CD4-positive, alpha-beta T cell treated with Interleukin-15 for 1 hour (primary cell): ENCODE measurements around the gene CNTN2.

Source experiments
- DNase-seq: peaks from one replicate; pipeline ENCODE4 v3.0.0-alpha.2; 2020

Gene CNTN2

DNA sequence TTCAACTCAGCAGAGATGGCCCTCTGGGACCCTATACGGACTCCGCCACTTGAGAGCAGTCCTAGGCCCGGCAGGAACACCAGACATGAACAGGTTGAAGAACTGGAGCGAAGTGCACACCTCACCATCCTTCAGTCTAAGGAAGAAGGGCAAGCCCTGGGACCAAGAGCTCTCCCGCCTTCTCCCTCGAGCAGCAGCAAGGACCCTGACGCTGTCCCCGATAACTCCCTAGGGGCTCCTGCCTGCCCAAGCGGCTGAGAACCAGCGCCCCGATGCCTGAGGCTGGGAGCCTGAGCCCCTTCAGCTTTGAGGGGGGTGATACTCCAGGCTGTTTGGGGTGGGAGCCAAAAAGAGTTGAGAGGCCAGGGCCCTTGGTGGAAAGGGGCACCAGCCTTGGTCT, 31.1 kb downstream of the CNTN2 start:
- DNase-seq: no peak

DNA sequence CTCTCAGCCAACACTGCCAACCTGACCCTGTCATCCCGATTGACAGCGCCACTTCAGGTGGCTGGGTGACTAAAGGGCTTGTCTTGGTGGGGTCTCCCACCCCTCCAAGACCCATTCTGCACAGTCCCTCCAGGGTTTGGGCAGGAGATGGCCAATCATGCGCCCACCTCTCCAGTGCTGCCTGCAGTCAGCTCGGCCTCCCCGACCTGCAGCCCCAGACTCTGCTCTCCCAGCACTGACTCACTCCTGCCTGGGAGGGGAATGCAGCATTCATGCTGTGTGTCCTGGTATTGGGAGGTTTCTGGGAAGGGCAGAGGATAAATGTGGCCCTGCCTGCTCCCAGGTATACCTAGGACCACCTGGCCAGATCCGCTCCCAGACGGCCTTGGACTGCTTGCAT, 31.5 kb downstream of the CNTN2 start:
- no peak for DNase-seq

DNA sequence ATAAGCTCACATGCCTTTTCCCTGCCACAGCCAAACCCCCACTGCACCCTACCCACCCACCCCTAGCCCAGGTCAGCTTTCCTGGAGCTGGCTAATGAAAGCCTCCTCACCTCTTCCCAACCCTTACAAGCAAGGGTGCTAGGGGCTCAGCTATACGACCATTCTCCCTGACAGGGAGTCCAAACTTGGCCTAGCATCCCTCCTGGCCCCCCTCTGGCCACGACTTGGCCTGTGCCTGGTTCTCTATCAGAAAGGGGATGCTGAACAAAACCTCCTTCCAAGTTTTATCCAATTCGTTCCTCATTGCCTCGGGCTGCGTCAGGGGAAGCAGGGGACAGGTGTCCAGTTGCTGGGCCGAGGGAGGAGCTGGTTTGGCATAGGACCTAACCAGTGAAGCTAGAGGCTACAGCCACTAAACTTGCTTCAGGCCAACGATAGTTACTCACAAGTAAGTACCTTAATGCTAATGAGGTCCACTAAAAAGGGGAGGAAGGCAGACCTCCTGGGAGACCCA, 32.7 kb downstream of the CNTN2 start:
- DNase-seq: no peak

DNA sequence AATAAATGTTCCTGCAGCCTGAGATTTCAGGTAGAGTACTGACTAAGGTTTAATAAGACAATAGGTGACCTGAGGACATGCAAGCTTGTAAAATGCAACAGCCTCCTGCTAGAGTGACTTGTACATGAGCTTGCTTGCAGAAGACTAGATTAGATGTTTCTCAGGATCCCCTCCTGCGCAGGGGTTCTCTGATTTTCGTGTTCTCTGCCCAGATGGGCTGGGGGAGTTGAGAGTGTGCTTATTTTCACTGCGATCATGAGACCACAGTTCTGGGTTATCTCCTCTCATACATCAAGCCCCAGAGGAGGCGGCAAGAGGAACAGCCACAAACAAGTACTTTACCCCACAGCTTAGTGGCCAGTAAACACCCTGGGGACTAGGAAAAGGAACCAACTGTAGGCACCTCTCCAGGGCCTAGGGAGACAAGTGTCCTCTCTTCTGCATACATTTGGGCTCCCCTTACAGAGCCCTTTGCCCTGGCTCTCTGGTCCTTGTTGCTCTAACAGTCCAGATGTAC, 33.3 kb downstream of the CNTN2 start:
- no peak for DNase-seq

DNA sequence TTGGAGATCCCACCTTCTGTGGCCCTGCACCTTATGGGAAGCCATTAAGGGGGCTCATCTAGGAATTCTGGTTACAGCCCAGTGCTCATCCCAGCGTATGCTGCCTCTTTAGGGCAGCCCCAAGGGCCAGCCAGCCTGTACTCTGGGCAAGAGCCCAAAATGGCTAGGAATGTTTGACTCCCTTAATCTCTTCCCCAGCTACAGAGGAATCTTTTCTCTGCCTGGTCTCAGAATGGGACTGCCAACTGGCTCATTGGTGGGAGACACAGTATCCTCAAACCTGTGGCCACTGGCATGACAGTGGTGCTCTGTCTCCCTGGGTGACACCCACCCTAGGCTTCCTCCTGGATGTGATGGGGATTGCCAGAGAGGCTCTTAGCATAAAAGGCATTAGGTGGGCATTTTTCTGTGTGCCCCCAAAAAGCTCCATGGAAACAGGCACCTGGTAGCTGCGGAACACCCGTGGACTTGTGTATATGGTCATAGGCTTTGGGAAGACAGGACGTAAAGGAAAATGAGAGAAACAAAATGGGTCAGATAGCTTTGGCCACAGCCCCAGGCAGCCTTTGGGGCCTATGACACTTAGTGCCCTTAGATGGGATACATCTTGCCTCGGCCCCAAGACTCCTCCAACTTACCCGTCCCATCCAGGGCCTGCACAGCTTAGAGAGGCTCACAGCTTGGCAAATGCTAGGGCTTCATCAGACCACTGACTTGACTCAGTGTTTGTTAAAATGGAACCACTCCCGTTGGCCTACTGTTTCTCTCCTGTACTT, 34.3 kb downstream of the CNTN2 start:
- DNase-seq: no peak

DNA sequence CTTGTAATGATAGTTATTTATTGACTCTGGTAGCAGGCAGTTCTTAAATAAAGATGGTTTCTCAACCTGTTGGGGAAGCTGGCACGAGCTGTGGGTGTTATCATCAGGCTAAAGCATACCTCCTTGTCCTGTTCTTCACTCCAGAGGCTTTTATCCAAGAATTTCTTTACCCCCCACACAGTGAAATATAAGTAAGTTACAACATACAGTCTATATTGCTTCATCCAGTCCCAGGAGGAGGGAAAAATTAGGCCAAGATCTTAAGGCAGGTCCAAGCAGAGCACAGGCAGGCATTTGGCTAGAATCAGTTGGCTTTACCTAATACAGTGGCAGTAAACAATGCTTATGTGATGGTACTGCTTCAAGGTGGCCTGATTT, 34.9 kb downstream of the CNTN2 start:
- no peak for DNase-seq

DNA sequence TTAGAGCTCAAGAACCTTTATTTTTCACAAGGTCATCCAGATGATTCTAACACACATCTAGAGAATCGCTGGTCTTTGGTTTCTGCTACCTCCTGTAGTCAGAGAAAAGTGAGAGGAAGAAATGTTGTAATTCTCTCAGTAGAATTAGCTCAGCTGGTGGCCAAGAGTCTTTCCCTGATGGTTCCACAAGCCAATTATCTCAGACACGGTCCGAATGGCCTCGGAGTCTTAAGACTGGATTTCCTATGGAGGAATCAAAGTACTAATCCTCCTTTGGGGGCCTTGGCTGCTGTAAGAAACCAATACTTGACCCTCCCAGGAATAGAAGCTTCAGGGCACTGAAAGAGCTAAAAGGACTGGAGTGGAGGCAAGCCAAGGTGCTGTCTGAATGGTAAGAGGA, 39.4 kb downstream of the CNTN2 start:
- DNase-seq: no peak

DNA sequence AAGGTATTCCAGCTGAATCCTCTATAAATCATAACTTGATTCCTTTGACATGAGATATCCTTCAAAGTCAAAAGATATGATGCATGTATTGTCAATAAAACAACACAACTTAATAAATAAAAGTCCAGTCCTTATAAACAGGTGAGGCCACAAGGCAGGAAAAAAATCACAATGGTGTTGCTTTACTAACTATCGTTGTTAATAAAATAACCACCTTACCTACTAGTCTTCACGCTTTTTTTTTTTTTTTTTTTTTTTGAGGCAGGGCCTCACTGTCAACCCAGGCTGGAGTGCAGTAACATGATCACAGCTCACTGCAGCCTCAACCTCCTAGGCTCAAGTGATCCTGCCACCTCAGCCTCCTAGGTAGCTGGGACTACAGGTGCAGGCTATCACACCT, 41.3 kb downstream of the CNTN2 start, which contains the start of gene TMEM81:
TSS of gene TMEM81 (minus strand) at position 101 of the 400 bp plus-strand sequence. CDS start 140 bp downstream, outside the sequence.
- no peak for DNase-seq

DNA sequence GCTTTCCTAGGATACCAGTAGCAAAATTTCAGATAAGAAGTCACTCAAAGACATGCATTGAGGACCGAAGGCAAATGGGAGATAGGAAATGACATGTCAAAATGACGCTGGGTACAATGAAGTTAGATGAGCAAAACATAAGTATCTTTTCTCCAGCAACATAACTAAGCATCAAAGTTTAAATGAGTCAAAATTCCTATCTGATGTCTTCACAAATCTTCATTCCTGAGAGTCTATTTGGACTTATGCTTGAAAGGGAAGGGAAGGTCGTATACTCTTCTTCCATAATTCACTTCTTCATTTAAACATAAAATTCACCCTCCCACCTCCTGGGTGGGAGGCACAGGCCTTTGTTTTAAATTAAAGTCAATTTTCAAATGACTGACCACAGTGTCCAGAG, 45.3 kb downstream of the CNTN2 start:
- no peak for DNase-seq

DNA sequence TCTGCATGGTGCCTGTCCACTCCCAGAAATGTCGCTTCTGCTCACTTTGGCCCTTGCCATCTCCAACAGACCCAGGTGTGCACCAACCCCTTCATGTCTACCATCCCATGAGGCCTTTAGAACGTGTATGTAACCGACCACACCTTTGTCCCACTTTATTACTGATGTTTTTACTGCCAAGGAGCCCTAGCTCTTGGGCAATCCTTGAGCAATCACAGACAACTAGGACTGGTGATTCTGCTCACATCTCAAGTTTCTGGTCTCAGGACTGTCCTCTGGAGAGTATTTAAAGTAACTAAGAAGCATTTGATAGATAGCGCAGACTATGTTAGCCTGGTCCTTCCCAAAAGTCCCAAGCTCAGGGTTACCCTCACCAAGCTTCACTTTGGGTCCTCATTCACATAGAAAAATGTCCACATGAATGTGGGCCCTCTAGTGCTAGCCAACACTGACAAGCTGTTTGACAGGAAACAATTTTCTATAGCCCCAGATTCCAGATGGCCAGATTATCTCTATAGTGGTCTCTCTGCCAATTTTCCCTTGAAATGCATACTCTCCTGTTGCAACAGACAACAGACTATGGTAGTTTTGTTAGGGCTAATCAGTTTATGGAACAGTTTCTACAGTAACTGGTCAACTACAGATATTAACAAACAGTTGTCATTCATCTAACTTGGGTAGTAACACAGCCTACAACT, 48.2 kb downstream of the CNTN2 start:
- no peak for DNase-seq

DNA sequence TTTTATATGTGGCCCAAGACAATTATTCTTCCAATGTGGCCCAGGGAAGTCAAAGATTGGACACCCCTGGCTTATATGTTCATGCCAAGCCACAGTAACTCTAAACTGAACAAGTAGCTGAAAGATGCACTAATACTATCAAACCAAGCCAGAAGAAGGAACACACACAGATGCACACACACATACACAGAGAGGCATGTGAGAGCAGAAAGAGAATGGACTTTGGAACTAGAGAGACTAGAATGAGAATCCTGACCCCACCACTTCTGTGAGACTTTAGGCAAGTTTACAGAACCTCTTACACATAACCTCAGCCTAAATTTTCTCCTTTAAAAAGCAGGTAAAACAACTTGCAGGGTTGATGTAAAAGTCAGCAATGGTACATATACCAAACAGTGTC, 52.4 kb downstream of the CNTN2 start:
- DNase-seq: no peak

DNA sequence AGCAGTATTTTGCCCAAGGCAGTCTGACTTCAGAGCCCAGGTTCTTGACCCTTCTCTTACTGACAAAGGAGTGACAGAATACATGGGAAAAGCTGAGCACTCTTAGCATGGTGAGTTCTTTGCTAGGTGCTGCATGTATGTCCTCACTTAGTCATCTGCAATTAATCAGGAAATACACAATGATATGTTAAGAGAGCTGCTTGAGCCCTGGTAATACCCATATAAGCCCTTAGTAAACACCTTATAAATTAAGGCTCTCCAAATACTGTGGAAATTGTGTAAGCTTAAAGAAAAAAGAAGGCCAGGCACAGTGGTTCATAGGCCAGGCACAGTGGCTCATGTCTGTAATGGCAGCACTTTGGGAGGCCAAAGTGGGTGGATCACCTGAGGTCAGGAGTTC, 55.2 kb downstream of the CNTN2 start:
- no peak for DNase-seq

DNA sequence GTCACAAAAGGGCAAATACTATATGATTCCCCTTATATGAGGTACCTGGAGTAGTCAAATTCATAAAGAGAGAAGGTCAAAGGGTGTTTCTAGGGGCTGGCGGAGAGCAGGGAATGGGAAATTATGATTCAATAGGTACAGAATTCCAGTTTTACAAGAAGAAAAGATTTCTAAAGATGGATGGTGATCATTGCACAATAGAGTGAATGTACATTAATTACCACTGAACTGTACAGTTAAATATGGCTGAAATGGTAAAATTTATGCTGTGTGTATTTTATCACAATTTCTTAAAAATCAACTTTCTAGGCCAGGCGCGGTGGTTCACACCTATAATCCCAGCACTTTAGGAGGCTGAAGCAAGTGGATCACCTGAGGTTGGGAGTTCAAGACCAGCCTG, 59.4 kb downstream of the CNTN2 start:
- no peak for DNase-seq

DNA sequence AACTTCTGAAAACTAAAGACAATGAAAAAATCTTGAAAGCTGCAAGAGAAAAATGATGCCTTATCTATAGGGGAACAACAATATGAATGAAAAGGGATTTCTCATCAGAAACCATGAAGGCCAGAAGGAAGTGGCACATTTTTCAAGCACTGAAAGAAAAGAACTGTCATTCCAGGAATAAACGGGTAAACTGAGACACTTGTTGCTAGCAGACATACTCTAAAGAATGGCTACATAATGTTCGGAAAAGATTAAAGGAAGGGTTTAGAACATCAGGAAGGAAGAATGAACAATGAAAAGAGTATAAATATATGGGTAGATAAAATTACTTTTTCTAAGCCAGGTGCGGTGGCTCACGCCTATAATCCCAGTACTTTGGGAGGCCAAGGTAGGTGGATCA, 64.3 kb downstream of the CNTN2 start:
- DNase-seq: no peak

DNA sequence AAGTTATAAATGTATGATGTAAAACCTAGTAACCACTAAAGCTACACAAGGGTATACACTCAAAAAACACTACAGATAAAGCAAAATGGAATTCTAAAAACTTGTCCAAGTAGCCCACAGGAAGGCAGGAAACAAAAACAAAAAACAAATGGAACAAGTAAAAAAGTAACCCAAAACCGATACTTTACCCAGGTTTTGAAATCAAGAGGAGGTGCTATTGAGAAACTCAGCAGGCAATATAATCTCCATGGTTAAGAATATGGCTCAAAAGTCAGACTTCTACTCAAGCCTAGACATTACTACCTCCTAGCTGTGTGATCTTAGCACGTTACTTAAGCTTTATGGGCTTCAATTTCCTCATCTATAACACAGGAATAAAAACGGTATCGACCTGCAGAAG, 65.5 kb downstream of the CNTN2 start:
- DNase-seq: no peak

DNA sequence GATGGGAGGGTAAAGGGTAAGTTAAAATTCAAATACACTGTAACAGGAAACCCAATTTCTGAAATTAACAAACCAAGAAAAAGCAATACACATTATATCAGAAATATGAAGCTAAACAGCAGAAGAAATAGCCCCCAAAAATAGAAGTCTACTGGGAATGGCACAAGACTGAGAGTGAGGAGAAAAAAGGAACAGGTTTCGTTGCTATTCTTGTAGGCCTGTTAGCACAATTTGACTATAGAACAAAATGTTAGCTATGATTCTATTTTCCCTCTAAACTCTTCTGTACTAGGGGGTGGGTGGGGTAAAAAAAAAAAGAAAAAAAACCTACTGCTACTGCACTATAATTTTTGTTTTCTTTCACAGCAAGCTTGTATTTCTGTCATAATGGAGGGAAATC, 66.3 kb downstream of the CNTN2 start:
- no peak for DNase-seq

DNA sequence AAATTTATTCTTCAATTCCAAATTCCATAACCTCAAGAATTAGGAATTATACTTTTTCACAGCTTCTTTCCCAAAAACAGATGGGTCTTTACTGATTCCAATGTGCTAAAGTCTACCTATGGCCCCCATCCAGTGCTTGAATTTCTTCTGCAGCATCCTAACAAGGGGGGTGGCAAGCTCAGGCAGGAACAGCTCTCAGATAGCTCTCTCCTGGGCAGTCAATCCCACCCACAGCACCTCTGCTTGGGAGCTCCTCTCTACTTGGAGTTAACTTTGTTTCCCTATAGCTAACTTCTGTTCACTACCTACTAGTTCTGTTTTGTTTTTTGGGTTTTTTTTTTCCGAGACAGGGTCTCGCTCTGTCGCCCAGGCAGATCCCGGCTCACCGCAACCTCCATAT, 66.7 kb downstream of the CNTN2 start:
- no peak for DNase-seq

DNA sequence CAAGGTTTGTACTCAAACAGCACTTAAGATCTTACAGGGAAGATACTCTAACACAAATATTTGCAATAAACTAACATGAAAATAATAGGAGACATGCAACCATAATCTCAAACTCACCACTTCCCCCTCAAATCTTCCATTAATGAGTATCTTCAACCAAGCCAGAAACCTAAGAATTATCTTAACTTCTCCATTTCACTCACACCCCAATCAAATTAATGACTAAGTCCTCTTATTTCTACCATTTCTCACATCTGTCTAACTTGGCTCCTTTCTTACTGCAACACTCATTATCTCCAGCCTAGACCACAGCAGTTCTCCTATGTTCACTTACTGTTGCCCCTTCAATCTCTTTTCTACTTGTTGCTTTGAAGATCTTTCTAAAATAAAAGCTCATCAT, 68.3 kb downstream of the CNTN2 start:
- DNase-seq: no peak

DNA sequence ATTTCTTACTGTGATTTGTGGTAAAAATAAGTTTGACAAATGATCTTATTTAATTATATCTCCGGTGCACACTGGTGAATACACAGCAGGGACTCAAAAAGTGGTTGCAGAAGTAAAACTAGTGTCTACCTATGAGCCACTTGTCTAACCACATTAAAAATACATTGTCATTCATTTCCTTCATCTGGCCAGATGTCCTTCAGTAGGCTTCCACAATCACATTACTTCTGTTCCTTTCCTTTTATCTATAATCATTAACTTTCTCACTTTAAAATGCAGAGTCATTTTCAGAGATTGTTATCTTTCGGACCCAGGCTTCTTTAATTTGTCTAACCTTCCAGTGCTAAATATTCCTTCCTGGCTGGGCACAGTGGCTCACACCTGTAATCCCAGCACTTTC, 75.7 kb downstream of the CNTN2 start:
- no peak for DNase-seq

DNA sequence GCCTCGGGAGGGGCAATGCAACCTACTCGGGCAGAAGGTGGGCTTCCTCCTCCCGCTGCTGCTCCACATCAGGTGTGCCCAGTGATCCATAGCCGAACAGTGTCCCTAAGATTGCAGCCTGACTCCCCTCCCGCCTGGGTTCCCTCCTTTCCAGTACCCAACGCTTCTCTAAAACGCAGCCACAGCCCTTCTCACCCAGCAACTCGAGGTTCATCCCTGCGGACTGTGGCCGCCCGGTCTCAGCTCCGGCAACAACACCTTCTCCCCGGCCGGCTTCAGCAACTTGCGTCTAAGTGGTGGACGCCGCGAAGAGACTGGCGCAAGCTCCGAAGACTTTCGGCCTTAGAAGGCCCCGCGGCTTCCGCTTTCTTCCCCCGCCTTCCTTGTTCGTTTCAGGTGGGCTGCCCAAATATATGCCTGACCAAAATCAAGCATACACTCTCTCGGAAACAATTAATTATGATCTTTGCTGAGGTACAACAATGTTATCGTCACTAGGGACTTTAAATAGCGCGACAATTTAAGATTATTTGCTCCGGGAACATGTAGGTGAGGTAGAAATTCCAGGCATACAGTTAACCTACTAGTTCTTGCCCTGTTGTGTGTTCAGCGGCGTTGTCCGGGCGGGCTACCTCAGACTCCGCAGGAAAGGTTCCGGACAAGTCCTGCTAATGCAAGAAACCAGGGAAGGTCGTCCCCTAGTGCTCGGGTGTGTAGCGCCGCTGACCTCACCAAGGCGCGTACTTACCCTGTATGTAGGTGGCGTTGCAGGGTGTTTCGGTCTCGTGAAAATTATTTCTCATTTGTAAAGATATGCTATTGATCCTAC, 78.9 kb downstream of the CNTN2 start, which contains the start of gene RBBP5:
TSS of gene RBBP5 (minus strand) at position 319 of the 829 bp plus-strand sequence. CDS start at position 214, 105 bp downstream.
- DNase-seq: peak; percentile 96

DNA sequence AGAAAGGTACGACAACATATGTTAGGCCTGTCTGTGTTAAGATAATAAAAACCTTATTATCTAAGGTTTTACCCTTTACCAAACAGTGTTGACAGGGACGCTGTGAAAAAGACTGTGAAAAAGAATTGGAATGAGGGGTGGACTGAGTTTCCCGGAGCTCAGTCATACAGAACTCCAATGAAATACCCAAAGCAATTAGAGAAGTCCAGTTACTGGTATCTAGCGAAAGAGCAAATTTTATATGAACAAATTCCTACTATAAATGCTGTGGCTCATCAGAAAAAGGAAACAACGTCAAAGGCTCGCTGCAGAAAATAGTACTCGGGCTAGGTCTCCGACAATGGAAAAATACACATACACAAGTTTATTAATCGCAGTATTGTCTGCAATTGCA, 79.5 kb downstream of the CNTN2 start:
- DNase-seq: no peak

DNA sequence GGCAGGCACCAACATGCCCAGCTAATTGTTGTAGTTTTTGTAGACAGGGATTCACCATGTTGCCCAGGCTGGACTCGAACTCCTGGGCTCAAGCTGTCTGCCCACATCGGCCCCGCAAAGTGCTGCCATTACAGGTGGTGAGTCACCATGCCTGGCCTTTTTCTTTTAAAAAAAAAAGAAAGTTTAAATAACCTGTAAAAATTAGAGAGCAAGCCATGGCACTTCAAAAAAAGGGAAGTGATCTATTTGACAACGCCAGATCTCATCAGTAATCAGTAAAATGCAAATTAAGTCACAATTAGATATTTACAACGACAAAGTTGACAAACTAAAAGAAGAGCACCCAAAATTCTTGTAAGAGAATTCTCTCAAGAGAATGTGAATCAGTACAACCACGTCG, 81.7 kb downstream of the CNTN2 start:
- DNase-seq: no peak

DNA sequence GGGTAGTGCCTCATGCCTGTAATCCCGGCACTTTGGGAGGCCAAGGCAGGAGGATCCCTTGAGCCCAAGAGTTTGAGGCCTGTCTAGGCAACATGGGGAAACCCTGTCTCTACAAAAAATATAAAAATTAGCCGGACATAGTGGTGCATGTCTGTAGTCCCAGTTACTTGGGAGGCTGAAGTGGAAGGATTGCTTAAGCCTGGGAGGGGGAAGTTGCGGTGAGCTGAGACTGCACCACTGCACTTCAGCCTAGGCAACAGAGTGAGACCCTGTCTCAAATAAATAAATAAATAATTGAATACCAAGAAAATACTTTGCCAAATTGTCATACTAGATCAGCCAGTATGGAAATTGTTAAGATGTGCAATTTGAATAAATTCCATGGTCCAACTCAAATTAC, 84.6 kb downstream of the CNTN2 start:
- DNase-seq: no peak
